ENCODE results near the gene OPN1MW2.
"Not testable (repeated sequence)": the region's sequence is repeated elsewhere in the genome, so short reads cannot be mapped to it uniquely, and the experiment has no call there.

OPN1MW2 gene

GRCh38 chrX:154269245-154269644, 49.7 kb downstream of the OPN1MW2 start:
- DNase-seq (ENCODE audit: low spot score): not testable (repeated sequence)

All from GM20000 (cell line).